RWPE2 (cell line): ENCODE results near the gene KIF26B.

Experiments used
- ATAC-seq: fragments of 200-7000 bp; cut with Tn5 transposase; 3 replicates; pipeline ENCODE4 v1.9.1; 2021; ENCODE audit warnings: low read depth
- DNase-seq: peaks from one replicate; pipeline ENCODE4 v3.0.0-alpha.2; 2020; ENCODE audit warnings: low spot score
- H3K27ac ChIP-seq: fragments of 450-650 bp; 2 replicates; pipeline ENCODE4 v1.5.1; 2017; ENCODE audit warnings: mild to moderate bottlenecking; ENCODE audit not compliant: poor library complexity, severe bottlenecking
- H3K27me3 ChIP-seq: fragments of 250-450 bp; sonication (Bioruptor Pico); 2 replicates; pipeline ENCODE4 v1.5.1; 2021; ENCODE audit warnings: mild to moderate bottlenecking, moderate library complexity; ENCODE audit not compliant: insufficient read depth, poor library complexity, severe bottlenecking
- H3K36me3 ChIP-seq: fragments of 250-450 bp; sonication (Bioruptor Pico); 2 replicates; pipeline ENCODE4 v1.5.1; 2020; ENCODE audit warnings: low read depth, mild to moderate bottlenecking, moderate library complexity
- H3K4me1 ChIP-seq: fragments of 250-450 bp; sonication (Bioruptor Pico); 2 replicates; pipeline ENCODE4 v1.5.1; 2021; ENCODE audit warnings: mild to moderate bottlenecking, moderate library complexity; ENCODE audit not compliant: insufficient read depth, poor library complexity, severe bottlenecking
- H3K4me3 ChIP-seq: fragments of 250-450 bp; sonication (Bioruptor Pico); 2 replicates; pipeline ENCODE4 v1.5.1; 2021; ENCODE audit warnings: mild to moderate bottlenecking, moderate library complexity; ENCODE audit not compliant: severe bottlenecking
- H3K9me3 ChIP-seq: fragments of 250-450 bp; sonication (Bioruptor Pico); 2 replicates; pipeline ENCODE4 v1.5.1; 2021; ENCODE audit warnings: mild to moderate bottlenecking, moderate library complexity; ENCODE audit not compliant: severe bottlenecking
- TF ChIP-seq, protein P1 (sequence below): fragments of 450-650 bp; IDR thresholded peaks from one replicate; pipeline ENCODE4 v1.5.1; 2017; ENCODE audit warnings: mild to moderate bottlenecking, moderate library complexity; ENCODE audit not compliant: poor library complexity, severe bottlenecking

The KIF26B gene

DNA sequence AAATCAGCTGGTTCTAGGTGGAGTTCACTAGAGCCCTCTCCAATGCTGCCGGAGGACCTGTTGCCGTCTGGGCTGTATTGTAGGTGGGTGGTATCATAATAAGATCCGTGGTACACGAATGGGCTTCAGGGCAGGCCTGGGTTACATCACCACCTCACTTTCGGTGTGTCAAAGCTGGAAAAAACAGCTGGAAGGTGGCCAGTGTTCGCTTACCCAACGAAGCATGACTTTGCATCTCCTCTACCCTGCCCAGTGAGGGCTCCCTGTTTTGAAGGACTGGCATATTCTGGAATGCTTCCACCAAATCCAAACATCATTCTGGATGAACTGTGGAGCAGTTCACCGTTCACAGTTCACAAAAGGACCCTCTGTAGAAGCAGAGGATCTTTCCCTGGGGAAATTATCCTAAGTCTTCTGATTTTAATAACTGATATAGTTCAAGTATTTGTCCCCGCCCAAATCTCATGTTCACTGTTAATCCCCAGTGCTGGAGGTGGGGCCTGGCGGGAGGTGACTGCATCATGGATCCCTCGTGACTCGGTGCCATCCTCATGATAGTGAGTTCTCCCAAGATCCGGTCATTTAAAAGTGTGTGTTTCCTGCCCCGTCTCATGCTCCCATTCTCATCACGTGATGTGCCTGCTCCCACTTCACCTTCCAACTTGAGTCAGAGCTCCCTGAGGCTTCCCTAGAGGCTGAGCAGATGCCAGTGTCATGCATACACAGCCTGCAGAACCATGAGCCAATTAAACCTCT lies 429.0 kb downstream of the KIF26B start:
- H3K9me3 ChIP-seq, result no peaks in the 10 kb centered on the region
- ATAC-seq (no peak), DNase-seq (no peak)
- no peaks in the 10 kb centered on the region for H3K36me3 ChIP-seq
- H3K27ac ChIP-seq, result no peak overlapping the region
- H3K4me3 ChIP-seq, result no peak overlapping the region
- TF ChIP-seq, protein P1, sequence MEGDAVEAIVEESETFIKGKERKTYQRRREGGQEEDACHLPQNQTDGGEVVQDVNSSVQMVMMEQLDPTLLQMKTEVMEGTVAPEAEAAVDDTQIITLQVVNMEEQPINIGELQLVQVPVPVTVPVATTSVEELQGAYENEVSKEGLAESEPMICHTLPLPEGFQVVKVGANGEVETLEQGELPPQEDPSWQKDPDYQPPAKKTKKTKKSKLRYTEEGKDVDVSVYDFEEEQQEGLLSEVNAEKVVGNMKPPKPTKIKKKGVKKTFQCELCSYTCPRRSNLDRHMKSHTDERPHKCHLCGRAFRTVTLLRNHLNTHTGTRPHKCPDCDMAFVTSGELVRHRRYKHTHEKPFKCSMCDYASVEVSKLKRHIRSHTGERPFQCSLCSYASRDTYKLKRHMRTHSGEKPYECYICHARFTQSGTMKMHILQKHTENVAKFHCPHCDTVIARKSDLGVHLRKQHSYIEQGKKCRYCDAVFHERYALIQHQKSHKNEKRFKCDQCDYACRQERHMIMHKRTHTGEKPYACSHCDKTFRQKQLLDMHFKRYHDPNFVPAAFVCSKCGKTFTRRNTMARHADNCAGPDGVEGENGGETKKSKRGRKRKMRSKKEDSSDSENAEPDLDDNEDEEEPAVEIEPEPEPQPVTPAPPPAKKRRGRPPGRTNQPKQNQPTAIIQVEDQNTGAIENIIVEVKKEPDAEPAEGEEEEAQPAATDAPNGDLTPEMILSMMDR, result no peak
- H3K27me3 ChIP-seq, result no peaks in the 10 kb centered on the region
- H3K4me1 ChIP-seq, result no peaks in the 10 kb centered on the region

DNA sequence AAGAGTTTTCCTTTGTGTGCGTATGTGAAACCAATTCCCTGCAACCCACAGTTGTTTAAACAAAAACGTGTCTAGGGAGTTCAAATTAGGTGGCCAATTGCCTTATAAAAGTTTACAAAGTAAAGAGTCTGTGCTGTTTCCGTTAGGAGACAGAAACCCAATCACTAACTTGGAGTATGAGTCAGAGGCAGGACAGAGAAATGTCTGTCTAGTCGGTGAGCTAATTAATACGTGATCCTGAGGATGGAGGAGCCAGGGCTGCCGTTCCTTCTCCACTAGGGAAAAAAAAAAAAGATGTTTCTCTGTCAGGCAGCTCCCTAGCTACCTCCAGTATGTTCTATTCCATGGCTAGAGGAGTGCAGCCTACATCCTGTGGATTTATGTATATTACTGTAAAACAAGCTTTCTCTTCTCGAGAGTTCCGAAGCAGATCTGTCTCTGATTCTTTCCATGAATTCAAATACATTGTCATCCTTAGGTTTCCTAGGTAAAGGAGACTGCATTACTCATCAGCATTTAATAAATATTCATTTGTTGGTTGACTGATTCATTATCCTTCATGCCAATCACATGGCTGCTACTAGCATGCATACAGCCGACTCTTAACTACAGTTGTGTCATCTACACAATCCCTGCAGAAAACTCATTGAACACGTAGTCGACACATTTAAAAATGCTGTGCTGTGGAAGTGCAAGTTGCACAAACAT lies 430.6 kb downstream of the KIF26B start:
- TF ChIP-seq, protein P1, result no peak
- H3K4me1 ChIP-seq, result no peaks in the 10 kb centered on the region
- peak; percentile 86; the same call in 2 of the 3 replicates for ATAC-seq

DNA sequence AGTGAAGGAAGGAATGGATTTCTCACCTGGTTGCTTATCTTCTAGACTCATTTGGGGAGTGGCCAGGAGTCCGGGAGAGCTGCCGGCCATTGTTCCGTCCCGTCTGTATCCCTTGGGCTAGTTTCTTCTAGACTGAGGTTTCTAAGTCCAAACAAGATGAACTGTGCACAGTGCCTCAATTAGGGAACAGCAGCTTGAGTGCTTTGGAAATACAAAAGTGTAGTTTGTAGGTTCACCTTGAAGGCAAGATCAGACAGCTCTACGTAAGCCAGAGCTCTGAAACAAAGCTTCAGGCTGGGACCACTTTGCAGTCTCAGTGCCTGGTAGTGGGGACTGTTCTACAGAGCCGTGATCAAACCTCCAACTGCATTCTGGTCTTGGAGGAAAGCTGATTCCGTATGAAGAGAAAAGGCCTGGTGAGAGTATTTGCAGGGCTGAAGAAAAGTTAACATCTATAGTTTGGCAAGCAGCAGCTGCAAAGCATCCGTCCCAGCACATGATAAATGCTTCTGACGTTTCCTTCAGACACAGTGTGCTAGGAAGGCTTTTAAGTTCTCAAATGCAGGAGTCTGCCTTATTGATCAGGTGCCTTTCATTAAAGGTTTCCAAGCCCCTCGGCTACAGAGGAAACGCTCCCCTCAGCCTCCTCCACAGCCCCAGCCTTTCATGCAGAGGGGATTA lies 432.8 kb downstream of the KIF26B start:
- Histone ChIP-seq H3K4me3 (no peak overlapping the region), H3K9me3 (no peaks in the 10 kb centered on the region), H3K27me3 (no peaks in the 10 kb centered on the region), H3K4me1 (no peaks in the 10 kb centered on the region), H3K27ac (no peak overlapping the region), H3K36me3 (no peaks in the 10 kb centered on the region)
- TF ChIP-seq, protein P1, result no peak
- DNase-seq, result no peak
- no peak for ATAC-seq

More for the DNA sequence above, 430.6 kb downstream of the KIF26B start:
- Histone ChIP-seq H3K27me3 (no peaks in the 10 kb centered on the region), H3K9me3 (no peaks in the 10 kb centered on the region), H3K36me3 (no peaks in the 10 kb centered on the region), H3K4me3 (no peak overlapping the region), H3K27ac (peak overlapping the region; percentile 47)
- no peak for DNase-seq

DNA sequence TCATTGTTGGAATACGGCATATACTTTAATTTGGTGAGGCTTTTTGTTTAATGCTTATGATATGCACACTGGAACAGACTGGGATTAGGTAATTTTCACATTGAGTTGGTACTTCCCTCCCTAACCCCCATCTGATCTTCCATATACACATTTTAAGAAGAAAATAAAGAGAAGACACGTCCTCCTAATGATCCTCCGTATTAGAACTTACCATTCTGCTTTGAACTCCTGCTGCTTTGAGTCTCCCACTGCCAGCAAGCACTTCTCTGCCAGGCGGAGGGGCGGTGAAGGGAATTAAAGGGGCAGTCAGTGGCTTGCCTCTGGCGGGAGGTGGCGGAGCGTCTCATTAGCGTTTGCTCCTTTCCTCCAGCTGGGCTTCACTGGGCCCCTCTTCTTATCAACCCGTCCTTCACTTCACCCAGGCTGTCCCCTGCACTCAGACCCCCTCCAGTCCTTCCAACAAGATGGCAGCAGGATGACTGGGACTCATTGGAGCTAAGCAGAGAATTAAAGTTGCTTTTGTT lies 433.4 kb downstream of the KIF26B start:
- DNase-seq, result no peak
- Histone ChIP-seq H3K4me3 (no peak overlapping the region), H3K9me3 (no peaks in the 10 kb centered on the region), H3K27ac (no peak overlapping the region), H3K4me1 (no peaks in the 10 kb centered on the region), H3K36me3 (no peaks in the 10 kb centered on the region), H3K27me3 (no peaks in the 10 kb centered on the region)
- no peak for ATAC-seq
- TF ChIP-seq, protein P1, result no peak
